HepG2 (cell line): ENCODE measurements around the gene ZSCAN20. TPM values are rescaled to one million over a fixed set of nuclear protein-coding genes. Genes with fewer than 3 reads are reported as not detected.
A peak's percentile ranks its signal among the peaks of the same experiment; 100 is the strongest.

ENCODE experiments used
- CBX1 ChIP-seq: IDR thresholded peaks from one replicate; pipeline ENCODE4 v1.6.1; 2016; ENCODE audit warnings: antibody characterized with exemption, low read depth
- GZF1 ChIP-seq: sonication (generic); formaldehyde crosslinking; IDR thresholded peaks from 2 replicates; pipeline ENCODE4 v1.5.1; 2020; ENCODE audit warnings: mild to moderate bottlenecking, missing genetic modification reagents
- HHEX ChIP-seq: IDR thresholded peaks from 2 replicates; pipeline ENCODE4 v1.6.1; 2016; ENCODE audit warnings: control low read depth
- KDM5A ChIP-seq: fragments of 200-600 bp; sonication (generic); IDR thresholded peaks from 2 replicates; pipeline ENCODE4 v1.7.0; 2018; ENCODE audit warnings: antibody characterized with exemption, mild to moderate bottlenecking, low read length, borderline replicate concordance
- MATR3 ChIP-seq: sonication (generic); formaldehyde crosslinking; IDR thresholded peaks from 2 replicates; pipeline ENCODE4 v1.4.0; 2020; ENCODE audit warnings: missing genetic modification reagents
- MED1 ChIP-seq: sonication (generic); formaldehyde crosslinking; IDR thresholded peaks from 2 replicates; pipeline ENCODE4 v1.4.0; 2020; ENCODE audit warnings: missing genetic modification reagents
- NFIB ChIP-seq: sonication (generic); formaldehyde crosslinking; IDR thresholded peaks from 2 replicates; pipeline ENCODE4 v1.9.0; 2021; ENCODE audit warnings: missing genetic modification reagents, mild to moderate bottlenecking, borderline replicate concordance
- PAX8 ChIP-seq: sonication (generic); formaldehyde crosslinking; IDR thresholded peaks from 2 replicates; pipeline ENCODE4 v1.8.0; 2022; ENCODE audit warnings: mild to moderate bottlenecking, missing genetic modification reagents, borderline replicate concordance
- POLR2AphosphoS2 ChIP-seq: IDR thresholded peaks from 2 replicates; pipeline ENCODE4 v1.6.1; 2011; ENCODE audit warnings: low read depth, low read length, improper control_type of control experiment
- POLR2AphosphoS5 ChIP-seq: IDR thresholded peaks from 2 replicates; pipeline ENCODE4 v1.6.1; 2012; ENCODE audit warnings: low read depth, low read length
- RARG ChIP-seq: sonication (generic); formaldehyde crosslinking; IDR thresholded peaks from 2 replicates; pipeline ENCODE4 v1.4.0; 2020; ENCODE audit warnings: low read depth, mild to moderate bottlenecking, missing genetic modification reagents
- RFX5 ChIP-seq: IDR thresholded peaks from 2 replicates; pipeline ENCODE4 v1.6.1; 2011; ENCODE audit warnings: low read depth, low read length, improper control_type of control experiment
- RXRB ChIP-seq: IDR thresholded peaks from 2 replicates; pipeline ENCODE4 v1.6.1; 2016; ENCODE audit warnings: borderline replicate concordance, missing genetic modification reagents, missing compliant biosample characterization
- SALL1 ChIP-seq: sonication (generic); formaldehyde crosslinking; IDR thresholded peaks from 2 replicates; pipeline ENCODE4 v1.8.0; 2022; ENCODE audit warnings: mild to moderate bottlenecking, missing genetic modification reagents
- SIX4 ChIP-seq: sonication (generic); formaldehyde crosslinking; IDR thresholded peaks from 2 replicates; pipeline ENCODE4 v1.4.0; 2020; ENCODE audit warnings: missing genetic modification reagents
- SOX13 ChIP-seq, 3 experiments: fragments of 450-650 bp in 1 of 3; sonication (generic) in 1 of 3; formaldehyde crosslinking in 1 of 3; IDR thresholded peaks in 2 of 3; conservative IDR thresholded peaks in 1 of 3; 2 replicates each; pipeline versions ENCODE4 v1.5.0 to v1.6.1; 2016 to 2020; ENCODE audit warnings: antibody characterized with exemption in 1 of 3, mild to moderate bottlenecking in 1 of 3, missing compliant biosample characterization in 1 of 3, missing genetic modification reagents in 1 of 3, moderate library complexity in 1 of 3
- ZBTB3 ChIP-seq: sonication (generic); formaldehyde crosslinking; IDR thresholded peaks from 2 replicates; pipeline ENCODE4 v1.4.0; 2020; ENCODE audit warnings: low read depth, mild to moderate bottlenecking, moderate library complexity, missing genetic modification reagents, borderline replicate concordance
- ZFP36 ChIP-seq: fragments of 150-350 bp; IDR thresholded peaks from 2 replicates; pipeline ENCODE4 v1.6.1; 2018; ENCODE audit warnings: borderline replicate concordance, low read length, low read depth; ENCODE audit not compliant: partially characterized antibody
- ZNF121 ChIP-seq: sonication (generic); formaldehyde crosslinking; IDR thresholded peaks from 2 replicates; pipeline ENCODE4 v1.5.0; 2020; ENCODE audit warnings: mild to moderate bottlenecking, missing genetic modification reagents
- ZNF225 ChIP-seq: sonication (generic); formaldehyde crosslinking; IDR thresholded peaks from 2 replicates; pipeline ENCODE4 v1.4.0; 2020; ENCODE audit warnings: mild to moderate bottlenecking, missing genetic modification reagents
- ZNF235 ChIP-seq: sonication (generic); formaldehyde crosslinking; IDR thresholded peaks from 2 replicates; pipeline ENCODE4 v1.8.1; 2023; ENCODE audit warnings: mild to moderate bottlenecking, missing genetic modification reagents, borderline replicate concordance
- ZNF761 ChIP-seq: sonication (generic); formaldehyde crosslinking; conservative IDR thresholded peaks from 2 replicates; pipeline ENCODE4 v1.4.0; 2020; ENCODE audit warnings: mild to moderate bottlenecking, missing genetic modification reagents
- ZNF768 ChIP-seq: sonication (generic); formaldehyde crosslinking; IDR thresholded peaks from 2 replicates; pipeline ENCODE4 v1.4.0; 2020; ENCODE audit warnings: missing genetic modification reagents
- ZNF850 ChIP-seq: sonication (generic); formaldehyde crosslinking; conservative IDR thresholded peaks from 2 replicates; pipeline ENCODE4 v1.9.0; 2021; ENCODE audit warnings: mild to moderate bottlenecking, missing genetic modification reagents
- polyA plus RNA-seq, 8 experiments: library from polyadenylated mRNA; depleted of rRNA in 3 of 8; stranded (reverse) in 7 of 8; unstranded in 1 of 8; fragments of >200 nt; fragmentation: Illumina TruSeq in 4 of 8; extraction: Trizol in 4 of 8; gene quantifications; 2 replicates each; pipeline versions ENCODE4 v1.2.1 to v1.2.3, GENCODE V29; 2011 to 2016; ENCODE audit warnings: low read depth in 4 of 8, missing spikeins in 1 of 8, mixed read lengths in 1 of 8; ENCODE audit not compliant: insufficient read depth in 1 of 8
- total RNA-seq, 5 experiments: library from RNA; depleted of rRNA; stranded (reverse); fragments of >200 nt; fragmentation: Illumina TruSeq; extraction: Trizol; gene quantifications; 2 replicates each; pipeline ENCODE4 v1.2.3, GENCODE V29; 2016; ENCODE audit warnings: low read depth in 1 of 5
- TF ChIP-seq, protein P1 (sequence below): sonication (generic); formaldehyde crosslinking; IDR thresholded peaks from 2 replicates; pipeline ENCODE4 v1.4.0; 2020; ENCODE audit warnings: missing genetic modification reagents, borderline replicate concordance
- TF ChIP-seq, protein P2 (sequence below): sonication (generic); formaldehyde crosslinking; IDR thresholded peaks from 2 replicates; pipeline ENCODE4 v1.8.1; 2023; ENCODE audit warnings: mild to moderate bottlenecking, missing genetic modification reagents, borderline replicate concordance
- TF ChIP-seq, protein P3 (sequence below): sonication (generic); formaldehyde crosslinking; IDR thresholded peaks from 2 replicates; pipeline ENCODE4 v1.8.1; 2023; ENCODE audit warnings: mild to moderate bottlenecking, missing genetic modification reagents

ZSCAN20 gene
- total and polyA plus RNA-seq, 2 of the 13 experiments (the other 11 are each of a cell fraction or from before 2014, with no cell fraction given): 1.1 to 2.8 TPM

DNA sequence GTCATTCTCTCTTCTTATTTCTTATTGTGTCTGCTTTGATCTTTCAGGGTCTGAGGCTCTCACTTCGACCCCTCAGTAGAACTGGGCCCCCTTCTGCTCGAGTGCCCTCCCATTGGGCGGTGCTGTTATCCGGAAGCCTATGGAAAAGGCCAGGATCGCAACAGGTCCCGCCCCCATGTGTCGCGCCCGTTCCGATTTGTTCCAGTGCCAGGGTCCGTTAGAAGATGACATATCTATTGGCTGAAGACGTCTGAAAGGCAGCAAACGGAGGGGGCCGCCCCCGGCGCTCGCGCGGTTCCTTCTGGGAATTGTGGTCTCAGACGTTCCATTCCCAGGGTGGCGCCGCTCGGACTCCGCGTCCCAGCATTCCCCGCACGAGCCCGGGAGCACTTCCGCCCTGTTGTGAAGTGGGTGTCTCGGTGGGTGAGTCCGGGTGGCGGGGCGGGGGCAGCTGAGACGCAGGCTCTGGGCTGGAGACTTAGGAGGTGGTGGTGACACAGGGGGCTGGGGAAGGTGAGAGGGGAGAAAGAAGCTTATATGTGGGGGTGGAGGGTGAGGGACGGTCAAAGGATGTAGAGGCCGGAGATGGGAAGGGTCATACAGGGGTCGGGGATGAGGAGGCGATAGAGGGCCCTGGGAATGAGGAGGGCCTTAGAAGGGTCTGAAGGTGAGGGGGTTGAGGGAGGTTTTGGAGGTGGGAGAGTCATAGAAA is at the start of gene ZSCAN20 (continued):
- TF ChIP-seq PAX8 (CRISPR knock-in tag) (no peak), ZNF761 (CRISPR knock-in tag) (peak; percentile 58; the same call in 1 of the 2 replicates), ZNF768 (no peak), SIX4 (CRISPR knock-in tag) (no peak), ZNF235 (CRISPR knock-in tag) (no peak), SOX13 (IDR thresholded peaks at IDR 0.05) (no peak), SOX13 (CRISPR knock-in tag; conservative IDR thresholded peaks at IDR 0.05 in 1 of 2, IDR thresholded peaks at IDR 0.05 in 1 of 2) (no peak), ZNF225 (CRISPR knock-in tag) (no peak), POLR2AphosphoS2 (no peak), GZF1 (CRISPR knock-in tag) (no peak), ZBTB3 (CRISPR knock-in tag) (no peak), KDM5A (peak; percentile 69; the same call in 1 of the 2 replicates), ZNF850 (CRISPR knock-in tag) (no peak), SALL1 (CRISPR knock-in tag) (peak; percentile 31; the same call in 1 of the 2 replicates), MATR3 (CRISPR knock-in tag) (no peak), CBX1 (no peak), MED1 (no peak), ZNF121 (CRISPR knock-in tag) (no peak), ZFP36 (no peak), RFX5 (no peak), RARG (CRISPR knock-in tag) (no peak), NFIB (CRISPR knock-in tag) (no peak), HHEX (CRISPR knock-in tag) (no peak), RXRB (no peak), POLR2AphosphoS5 (peak; percentile 73)
- TF ChIP-seq, protein P1, sequence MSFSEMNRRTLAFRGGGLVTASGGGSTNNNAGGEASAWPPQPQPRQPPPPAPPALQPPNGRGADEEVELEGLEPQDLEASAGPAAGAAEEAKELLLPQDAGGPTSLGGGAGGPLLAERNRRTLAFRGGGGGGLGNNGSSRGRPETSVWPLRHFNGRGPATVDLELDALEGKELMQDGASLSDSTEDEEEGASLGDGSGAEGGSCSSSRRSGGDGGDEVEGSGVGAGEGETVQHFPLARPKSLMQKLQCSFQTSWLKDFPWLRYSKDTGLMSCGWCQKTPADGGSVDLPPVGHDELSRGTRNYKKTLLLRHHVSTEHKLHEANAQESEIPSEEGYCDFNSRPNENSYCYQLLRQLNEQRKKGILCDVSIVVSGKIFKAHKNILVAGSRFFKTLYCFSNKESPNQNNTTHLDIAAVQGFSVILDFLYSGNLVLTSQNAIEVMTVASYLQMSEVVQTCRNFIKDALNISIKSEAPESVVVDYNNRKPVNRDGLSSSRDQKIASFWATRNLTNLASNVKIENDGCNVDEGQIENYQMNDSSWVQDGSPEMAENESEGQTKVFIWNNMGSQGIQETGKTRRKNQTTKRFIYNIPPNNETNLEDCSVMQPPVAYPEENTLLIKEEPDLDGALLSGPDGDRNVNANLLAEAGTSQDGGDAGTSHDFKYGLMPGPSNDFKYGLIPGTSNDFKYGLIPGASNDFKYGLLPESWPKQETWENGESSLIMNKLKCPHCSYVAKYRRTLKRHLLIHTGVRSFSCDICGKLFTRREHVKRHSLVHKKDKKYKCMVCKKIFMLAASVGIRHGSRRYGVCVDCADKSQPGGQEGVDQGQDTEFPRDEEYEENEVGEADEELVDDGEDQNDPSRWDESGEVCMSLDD: no peak
- TF ChIP-seq, protein P2, sequence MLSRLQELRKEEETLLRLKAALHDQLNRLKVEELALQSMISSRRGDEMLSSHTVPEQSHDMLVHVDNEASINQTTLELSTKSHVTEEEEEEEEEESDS: no peak
- TF ChIP-seq, protein P3, sequence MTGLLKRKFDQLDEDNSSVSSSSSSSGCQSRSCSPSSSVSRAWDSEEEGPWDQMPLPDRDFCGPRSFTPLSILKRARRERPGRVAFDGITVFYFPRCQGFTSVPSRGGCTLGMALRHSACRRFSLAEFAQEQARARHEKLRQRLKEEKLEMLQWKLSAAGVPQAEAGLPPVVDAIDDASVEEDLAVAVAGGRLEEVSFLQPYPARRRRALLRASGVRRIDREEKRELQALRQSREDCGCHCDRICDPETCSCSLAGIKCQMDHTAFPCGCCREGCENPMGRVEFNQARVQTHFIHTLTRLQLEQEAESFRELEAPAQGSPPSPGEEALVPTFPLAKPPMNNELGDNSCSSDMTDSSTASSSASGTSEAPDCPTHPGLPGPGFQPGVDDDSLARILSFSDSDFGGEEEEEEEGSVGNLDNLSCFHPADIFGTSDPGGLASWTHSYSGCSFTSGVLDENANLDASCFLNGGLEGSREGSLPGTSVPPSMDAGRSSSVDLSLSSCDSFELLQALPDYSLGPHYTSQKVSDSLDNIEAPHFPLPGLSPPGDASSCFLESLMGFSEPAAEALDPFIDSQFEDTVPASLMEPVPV (CRISPR knock-in tag): no peak
